ENCODE results near the gene CDKL5.

CDKL5 gene

DNA sequence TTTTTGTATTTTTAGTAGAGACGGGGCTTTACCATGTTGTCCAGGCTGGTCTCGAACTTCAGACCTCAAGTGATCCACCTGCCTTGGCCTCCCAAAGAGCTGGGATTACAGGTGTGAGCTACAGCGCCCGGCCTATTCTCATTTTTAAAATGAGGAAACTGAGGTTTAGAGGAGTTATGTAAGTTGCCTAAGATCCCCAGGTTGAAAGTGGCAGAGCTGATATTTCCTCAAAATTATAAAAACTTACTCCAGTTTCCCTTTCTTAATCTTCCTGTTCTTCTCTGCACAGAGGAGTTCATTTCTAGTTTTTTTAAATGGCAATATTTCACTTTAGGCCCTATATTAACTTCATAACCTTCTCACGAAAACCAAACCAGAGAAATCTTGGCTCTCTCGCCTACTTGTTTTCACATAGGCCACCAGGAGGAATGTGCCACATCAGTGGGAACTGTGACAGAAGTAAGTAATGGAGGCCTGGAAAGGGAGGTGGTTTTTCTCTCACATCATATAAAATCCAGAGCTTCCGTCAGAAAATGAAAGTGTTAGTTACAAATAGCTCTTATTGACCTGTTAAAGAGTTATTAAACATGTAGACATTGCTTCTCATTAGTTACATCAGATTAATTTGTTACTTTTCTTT, 262.6 kb downstream of the CDKL5 start:
- no peak overlapping the region for H3K4me3 ChIP-seq (ENCODE audit: low read depth, low read length)

GRCh38 chrX:18691431-18691830, 266.0 kb downstream of the CDKL5 start:
- H3K4me3 ChIP-seq (ENCODE audit: low read depth, low read length), result no peak overlapping the region

DNA sequence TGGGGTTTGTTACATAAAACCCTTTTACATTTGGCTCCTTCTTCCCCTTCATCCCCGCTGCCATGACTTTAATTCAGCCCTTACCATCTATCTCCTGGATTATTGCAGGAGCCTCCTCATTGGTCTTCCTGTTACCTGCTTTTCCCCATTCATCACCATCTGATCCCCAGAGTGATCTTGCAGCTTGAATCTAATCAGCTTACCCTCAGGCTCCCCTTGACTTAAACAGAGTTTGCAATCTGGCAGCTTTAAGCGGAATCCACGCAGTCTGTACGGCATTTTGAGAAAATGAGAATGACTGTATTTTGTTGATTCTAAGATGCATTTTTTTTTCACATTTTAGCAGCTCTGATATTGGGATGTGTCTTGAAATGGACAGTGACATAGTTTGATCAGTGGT, 267.1 kb downstream of the CDKL5 start:
- H3K4me3 ChIP-seq (ENCODE audit: low read depth, low read length), result no peak overlapping the region

GRCh38 chrX:18696653-18697052, 271.2 kb downstream of the CDKL5 start:
- H3K4me3 ChIP-seq (ENCODE audit: low read depth, low read length), result no peak overlapping the region

DNA sequence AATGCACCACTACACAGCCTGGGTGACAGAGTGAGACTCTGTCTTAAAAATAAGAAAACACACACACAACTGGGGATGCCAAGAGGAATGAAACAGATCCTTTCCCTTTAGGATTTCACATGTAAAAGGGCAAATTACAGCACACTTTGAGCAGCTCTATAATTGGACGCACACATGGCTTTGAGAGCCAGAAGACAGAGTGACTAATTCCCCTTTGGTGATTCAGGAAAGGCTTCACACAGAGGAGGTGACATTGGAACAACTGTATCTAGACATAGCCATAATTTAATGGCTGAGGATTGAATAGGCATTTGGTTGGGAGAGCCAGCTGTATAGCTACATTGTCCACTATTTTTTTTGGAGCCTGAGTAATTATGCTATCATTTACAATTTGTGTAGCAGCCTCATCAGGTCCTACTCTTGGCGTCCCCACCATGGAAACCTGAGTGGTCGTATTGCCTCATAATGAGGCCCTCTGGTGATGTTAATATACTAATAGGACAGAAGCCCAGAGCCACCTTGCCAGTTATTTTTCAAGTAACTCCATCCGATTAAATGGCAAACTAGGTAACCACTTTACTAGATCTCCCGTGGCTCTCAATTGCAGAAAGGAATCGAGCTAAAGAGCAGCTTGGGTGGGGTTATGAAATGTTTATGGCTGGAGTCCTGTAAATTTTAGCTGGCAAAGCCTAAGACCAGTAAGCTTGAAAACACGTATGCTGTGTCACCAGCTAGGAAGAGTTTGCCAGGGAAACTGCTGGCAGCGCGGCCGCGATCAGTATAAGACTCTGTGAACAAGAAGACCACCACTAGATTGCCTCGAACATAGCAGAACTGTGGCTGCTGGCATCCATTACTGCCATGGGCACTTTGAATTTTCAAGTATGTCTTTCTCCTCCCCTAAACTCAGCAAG, 273.6 kb downstream of the CDKL5 start:
- H3K4me3 ChIP-seq (ENCODE audit: low read depth, low read length), result no peak overlapping the region

GRCh38 chrX:18701621-18702361, 276.4 kb downstream of the CDKL5 start:
- no peak overlapping the region for H3K4me3 ChIP-seq (ENCODE audit: low read depth, low read length)

- no peak overlapping the region for H3K4me3 ChIP-seq (ENCODE audit: low read depth, low read length)
Observed at GRCh38 chrX:18702362-18703195, 277.2 kb downstream of the CDKL5 start.

Data from iPS-11a (cell line).